HUDEP-2 (cell line): ENCODE data around the gene TREH.

Experiments
- DNase-seq, 76 experiments: peaks; one replicate each; lab custom pipeline; 2025; ENCODE audit not compliant: unreplicated experiment in 76 of 76; lab: John Stamatoyannopoulos, UW

TREH gene

DNA sequence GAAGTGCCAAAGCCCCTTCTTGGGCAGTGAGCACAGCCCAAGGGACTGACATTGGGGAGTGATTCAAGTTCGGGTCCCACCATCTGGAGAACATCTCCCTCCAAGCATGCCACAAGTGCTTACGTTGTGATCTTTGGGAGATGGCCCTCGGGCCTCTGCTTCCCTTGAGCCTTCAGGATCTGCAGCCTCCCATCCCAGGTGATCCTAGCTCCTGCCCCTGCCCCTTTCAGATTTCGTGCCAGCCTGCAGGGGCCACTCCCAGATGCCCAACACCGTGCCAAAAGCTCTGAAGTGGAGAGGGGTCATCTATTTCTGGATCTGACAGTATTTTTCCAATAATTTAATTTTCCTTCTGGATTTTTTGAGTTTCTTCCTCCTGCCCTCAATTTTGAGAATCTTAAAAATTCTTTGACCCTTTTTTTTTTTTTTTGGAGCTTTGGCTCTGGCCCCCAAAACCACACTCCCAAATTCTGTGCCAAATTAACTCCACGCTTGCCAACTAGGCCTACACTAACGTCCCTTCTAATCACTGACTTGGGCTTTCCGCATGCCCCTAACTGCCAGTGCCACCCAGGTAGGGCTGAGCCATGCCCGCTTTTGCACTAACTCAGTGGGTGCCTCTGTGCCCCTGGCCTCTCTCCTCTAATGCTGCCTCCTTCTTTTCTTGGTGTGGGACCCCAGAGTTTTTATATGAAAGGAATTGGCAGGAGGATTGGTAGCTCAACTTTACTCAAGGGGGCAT is 46.7 kb downstream of the TREH start:
- DNase-seq, result no peak

GRCh38 chr11:118631142-118631909 is 48.1 kb downstream of the TREH start:
- DNase-seq, result no peak

- DNase-seq, result peak in 24 of 76 experiments; percentile 4 to 47 (median 20)
These were observed 49.4 kb downstream of the TREH start for GRCh38 chr11:118629761-118630661.

GRCh38 chr11:118628861-118629549 is 50.4 kb downstream of the TREH start:
- DNase-seq, result peak in 54 of 76 experiments; percentile 12 to 67 (median 44)

GRCh38 chr11:118628432-118628831 is 51.0 kb downstream of the TREH start:
- DNase-seq, result no peak

- DNase-seq, result no peak
These were observed 51.4 kb downstream of the TREH start for GRCh38 chr11:118628031-118628430.

DNA sequence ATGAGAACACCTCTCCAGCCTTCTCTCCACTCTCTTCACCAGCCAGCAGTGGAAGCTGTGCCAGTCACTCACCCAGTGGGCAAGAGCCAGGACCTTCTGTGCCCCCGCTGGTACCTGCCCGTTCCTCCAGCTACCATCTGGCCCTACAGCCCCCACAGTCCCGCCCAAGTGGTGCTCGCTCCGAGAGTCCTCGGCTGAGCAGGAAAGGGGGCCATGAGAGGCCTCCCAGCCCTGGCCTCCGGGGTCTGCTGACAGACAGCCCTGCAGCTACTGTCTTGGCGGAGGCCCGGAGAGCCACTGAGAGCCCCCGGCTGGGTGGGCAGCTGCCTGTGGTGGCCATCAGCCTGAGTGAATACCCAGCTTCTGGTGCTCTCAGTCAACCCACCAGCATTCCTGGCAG is 51.9 kb downstream of the TREH start:
- no peak for DNase-seq

DNA sequence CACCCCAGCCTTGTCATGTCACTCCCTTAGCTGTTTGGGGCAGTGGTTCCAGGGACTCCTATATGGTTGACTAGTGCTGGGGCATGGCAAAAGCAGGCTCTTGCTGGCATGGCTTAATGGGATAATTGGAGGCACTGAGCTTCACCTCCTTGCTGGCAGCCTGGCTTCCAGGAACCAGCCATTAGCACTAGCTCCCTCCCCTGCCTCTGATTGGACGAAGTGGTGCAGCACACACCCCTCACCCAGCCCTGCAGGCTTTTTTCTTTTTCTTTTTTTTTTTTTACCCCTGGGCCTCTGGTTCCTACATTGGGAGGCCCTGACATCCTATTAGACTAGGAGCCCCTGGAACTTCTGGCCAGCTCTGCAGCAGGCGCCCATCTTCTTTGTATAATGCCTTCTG is 53.5 kb downstream of the TREH start:
- DNase-seq, result peak in 20 of 76 experiments; percentile 8 to 35 (median 20)

- peak in 1 of 76 experiments; percentile 18 for DNase-seq
These were observed 54.3 kb downstream of the TREH start for GRCh38 chr11:118625036-118625690.

DNA sequence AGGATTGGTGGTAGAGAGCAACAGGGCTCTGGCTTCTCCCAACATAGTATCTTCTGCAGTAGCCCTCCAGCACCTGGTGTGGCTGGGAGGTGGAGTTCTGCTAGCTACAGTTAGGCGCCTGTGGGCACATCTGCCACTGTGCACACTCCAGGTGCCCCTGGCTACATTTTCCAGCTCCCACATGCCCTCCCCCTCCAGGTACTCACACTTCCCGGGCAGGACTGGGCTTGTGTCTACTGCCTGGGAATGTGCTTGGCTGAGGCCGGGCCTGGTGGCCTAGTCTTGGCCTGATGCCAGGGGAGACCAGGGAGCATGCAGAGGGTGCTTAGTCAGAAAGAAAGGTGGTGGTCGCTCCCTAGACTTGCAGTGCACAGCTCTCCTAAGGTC is 56.2 kb downstream of the TREH start:
- no peak for DNase-seq

DNA sequence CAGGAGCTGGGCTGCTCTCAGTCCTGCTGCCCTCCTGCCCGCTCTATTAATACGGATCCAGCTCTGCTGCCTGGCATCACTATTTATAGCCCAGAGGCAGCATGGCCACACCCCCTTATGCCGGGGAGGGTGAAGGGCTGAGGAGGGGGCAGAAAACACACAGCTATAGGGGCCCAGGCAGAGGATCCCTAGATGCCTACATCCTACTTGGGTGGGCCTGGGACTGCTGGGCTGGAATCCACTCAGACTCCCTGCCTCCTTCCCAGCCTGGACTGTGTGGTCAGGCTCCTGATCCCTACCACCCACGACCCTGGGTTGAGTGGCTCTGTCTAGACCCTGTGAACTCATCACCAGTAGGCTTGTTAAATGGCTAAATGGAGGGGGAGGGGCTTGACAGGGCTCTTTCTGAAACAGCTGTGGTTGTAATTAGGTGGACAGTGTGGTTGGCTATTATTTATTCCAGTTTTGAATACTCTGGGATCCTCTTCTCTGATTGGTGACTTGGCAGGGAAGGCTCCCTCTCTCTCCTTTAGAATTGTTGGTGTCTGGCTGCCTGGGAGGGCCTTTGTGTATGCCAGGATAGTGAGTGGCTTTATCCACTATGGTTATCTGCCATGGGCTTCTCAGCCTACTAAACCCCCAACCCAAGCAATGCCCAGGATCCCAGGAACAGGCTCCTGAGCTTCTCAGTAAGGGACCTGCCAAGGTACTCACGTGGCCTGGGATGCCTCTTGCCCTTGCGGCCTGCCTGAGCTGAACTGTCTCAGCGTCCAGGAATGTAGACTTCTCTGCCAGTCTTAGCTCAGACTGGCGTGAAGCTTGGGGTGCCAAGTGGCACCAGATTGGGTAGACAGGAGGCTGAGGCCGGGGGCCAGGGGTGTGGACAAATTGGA is 56.8 kb downstream of the TREH start:
- no peak for DNase-seq

DNA sequence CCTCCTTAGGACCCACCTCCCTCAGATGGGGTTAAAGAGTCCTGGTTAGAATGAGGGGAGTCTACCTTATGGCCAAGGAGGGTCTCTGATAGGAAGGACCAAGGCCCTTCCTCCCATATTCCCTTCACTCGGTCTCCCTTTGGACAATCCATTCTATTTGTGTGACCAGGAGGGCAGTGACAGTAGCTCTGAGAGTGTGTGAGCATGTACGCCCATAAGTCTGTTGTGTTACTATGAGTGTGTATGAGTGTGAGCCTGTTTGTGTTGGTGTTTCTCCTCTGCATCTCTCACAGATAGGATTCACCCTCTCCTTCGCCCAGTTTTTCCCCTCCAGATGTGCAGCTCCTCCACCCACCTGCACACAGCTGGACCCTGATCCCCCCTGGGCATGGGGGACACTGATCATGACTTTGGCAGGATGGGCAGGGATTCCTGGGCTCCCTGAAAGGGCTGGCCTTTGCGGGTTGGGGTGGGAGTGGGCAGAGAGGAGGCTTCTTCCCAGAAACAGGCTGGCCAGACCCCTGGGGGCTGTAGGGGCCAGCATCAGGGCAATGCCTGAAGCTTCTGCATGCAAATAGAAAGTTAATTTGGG is 57.6 kb downstream of the TREH start:
- no peak for DNase-seq

DNA sequence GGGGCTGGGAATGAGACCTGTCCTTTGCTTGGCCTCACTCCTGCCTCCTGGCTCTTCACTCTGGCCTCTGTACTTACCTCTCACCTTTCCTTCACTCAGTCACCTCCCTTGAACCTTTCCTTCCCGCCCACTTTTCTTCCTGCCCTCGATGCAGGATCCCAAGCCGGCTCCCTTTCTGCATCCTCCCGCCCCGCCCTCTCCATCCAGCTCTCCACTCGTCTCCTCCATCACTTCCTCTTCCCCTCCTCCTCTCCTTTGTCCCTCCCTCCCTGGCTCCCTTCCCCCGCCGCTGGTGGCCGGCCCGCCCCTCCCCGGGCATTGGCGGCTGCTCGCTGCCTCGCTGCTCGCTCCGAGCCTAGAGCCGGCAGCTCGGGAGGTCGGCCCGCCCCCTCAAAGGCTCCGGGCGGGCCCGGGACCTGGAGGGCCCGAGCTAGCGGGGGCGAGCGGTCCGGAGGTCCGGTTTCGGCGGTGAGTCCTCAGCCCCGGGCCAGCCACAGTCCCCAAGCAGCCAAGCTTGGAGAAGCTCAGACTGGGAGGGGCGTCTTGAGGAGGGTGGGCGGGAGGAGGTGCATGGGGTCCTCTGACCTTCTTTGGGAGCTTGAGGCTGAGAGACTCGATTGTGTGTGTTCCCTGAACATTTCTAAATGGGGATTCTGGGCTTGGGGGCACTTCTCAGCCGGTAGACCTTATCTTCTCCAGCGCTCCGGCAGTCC is 58.2 kb downstream of the TREH start:
- DNase-seq, result peak in 38 of 76 experiments; percentile 7 to 65 (median 42)

DNA sequence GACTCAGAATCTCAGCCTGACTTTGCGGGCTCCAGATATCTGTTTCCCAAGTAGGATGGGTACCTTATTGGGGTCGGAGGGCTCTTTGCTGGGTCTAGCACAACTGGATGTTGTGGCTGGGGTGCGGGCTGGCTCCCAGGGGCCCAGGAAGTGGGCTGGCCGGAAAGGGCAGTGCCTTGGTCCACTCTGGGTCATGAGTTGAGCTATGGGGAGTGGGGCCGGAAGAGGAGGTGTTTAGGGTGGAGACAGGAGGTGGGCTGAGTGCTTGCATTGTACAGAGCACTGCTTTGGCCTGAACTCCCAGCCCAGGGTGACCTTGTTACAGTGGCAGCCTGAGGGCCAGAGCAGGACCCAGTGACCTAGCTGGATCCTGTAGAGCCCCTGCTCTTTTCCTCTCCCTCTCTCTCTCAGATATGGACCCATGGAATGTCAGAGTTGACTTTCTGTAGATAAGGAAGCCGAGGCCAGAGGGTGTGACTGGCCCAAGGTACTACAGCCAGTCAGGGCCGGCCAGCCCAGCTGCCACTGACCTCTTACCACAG is 58.9 kb downstream of the TREH start:
- DNase-seq, result no peak

DNA sequence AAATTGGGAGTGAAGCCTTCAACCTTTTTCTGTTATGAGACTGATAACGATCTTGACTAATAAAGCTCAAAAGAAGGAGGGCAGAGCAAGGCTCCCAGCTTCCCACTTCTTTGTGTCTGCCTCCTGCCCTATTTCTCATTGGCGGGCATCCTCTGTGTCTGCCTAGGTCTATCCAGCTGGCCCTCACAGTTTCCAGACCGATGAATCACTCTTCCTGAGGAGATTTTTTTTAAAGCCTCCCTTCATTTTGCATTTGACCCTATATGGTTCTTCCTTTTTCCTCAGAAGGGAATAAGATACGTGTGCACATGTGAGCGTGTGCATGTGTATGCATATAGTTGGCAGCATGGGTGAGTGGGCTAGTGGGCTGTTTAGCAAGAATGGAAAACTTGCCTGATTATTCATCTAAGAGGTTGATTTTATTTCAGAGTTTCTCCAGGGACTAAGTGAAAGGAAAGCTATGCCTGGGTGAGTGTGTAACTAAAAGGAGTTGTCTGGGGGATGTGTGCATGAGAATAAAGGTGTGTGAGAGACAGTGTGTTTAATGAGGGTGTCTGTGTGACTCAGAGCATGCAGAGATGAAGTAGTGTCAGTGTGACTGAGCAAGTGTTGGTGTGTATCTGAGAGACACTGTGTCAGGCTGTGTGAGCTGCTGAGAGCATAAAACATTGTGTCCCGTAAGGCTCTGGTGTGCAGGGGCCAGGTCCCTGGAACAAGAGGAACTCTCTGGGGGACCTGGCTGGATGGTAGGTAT is 59.8 kb downstream of the TREH start:
- DNase-seq, result no peak

DNA sequence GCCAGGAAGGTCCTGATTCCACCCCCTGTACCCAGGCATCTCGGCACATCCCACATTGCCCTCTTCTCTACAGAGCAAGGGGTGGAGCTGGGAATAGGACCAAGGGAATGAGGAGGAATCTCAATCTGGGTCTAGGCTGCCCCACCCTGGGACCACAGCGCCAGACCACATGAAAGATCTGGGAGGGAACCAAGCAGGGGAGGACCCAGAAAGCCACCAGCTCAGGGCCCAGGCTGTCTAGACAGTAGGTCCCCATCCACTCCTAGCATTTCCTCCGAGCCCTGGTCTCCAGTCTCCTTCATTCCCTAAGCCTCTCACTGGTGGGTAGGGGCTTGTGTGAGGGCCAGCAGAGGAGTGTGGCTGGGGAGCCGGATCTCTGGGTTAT is 60.5 kb downstream of the TREH start:
- DNase-seq, result no peak
